IgD-negative memory B cell (primary cell): ENCODE data around the gene RIN3. TPM values are rescaled to one million over a fixed set of nuclear protein-coding genes. Genes with fewer than 3 reads are reported as not detected.
"Not testable (repeated sequence)": the region's sequence is repeated elsewhere in the genome, so short reads cannot be mapped to it uniquely, and the experiment has no call there.

Experiments used
- H3K27ac Mint-ChIP-seq, 3 donors: one replicate each; pipeline ENCODE4 v1.8.0; 2020 to 2022; ENCODE audit warnings: mild to moderate bottlenecking in 3 of 3, mixed read lengths in 3 of 3, moderate library complexity in 1 of 3
- H3K27me3 Mint-ChIP-seq: one replicate; pipeline ENCODE4 v1.8.0; 2021; ENCODE audit warnings: mixed read lengths
- H3K36me3 Mint-ChIP-seq: one replicate; pipeline ENCODE4 v1.8.0; 2020; ENCODE audit warnings: mild to moderate bottlenecking, mixed read lengths
- H3K4me1 Mint-ChIP-seq, 3 donors: one replicate each; pipeline ENCODE4 v1.8.0; 2020 to 2022; ENCODE audit warnings: mixed read lengths in 3 of 3, mild to moderate bottlenecking in 1 of 3
- H3K4me3 Mint-ChIP-seq, 4 donors: one replicate each; pipeline ENCODE4 v1.8.0; 2020 to 2022; ENCODE audit warnings: mild to moderate bottlenecking in 4 of 4, mixed read lengths in 4 of 4, moderate library complexity in 3 of 4
- H3K9me3 Mint-ChIP-seq, 3 donors: one replicate each; pipeline ENCODE4 v1.8.0; 2020 to 2021; ENCODE audit warnings: mixed read lengths in 3 of 3, mild to moderate bottlenecking in 1 of 3
- polyA plus RNA-seq: library from polyadenylated mRNA; unstranded; fragments of 300-500 nt; fragmentation: Illumina TruSeq; gene quantifications from one replicate; pipeline ENCODE4 v1.2.3, GENCODE V29; 2021

Gene RIN3
- polyA plus RNA-seq, 1 donor from 2014 or later = 29.4 TPM

GRCh38 chr14:92665661-92666110, 152.1 kb downstream of the RIN3 start:
- Mint-ChIP-seq H3K9me3 (no peaks in the 10 kb centered on the region), H3K27ac (peak overlapping the region; percentile 78 to 96 (median 93)), H3K27me3 (no peaks in the 10 kb centered on the region), H3K4me1 (peaks cover 33 to 51% (median 35%) of the 10 kb centered on the region in 3 donors), H3K4me3 (peak overlapping the region; percentile 33 to 86 (median 76)), H3K36me3 (peaks cover 14% of the 10 kb centered on the region)

DNA sequence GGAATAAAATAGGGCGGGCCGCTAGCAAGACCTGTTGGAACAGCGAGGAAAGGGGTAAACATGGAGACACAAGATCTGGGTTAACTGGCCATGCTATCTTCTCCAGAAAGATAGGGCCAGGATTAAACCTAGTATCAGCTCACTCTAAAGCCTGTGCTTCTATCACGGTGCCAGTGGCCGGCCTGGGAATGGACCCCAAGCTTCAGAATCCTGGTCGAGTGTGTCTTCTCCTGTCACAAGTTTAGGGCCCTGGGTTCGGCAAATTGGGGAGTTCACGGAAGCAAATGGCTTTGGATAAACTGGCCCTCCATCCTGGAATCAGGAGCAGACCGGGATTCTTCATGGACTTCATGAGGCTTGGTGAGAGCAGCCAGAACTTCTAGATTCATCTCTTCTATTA, 152.7 kb downstream of the RIN3 start:
- H3K4me3 Mint-ChIP-seq = peak overlapping the region; percentile 17 to 79 (median 54)
- peaks cover 33 to 53% (median 35%) of the 10 kb centered on the region in 3 donors for H3K4me1 Mint-ChIP-seq
- peak overlapping the region; percentile 20 to 96 (median 78) for H3K27ac Mint-ChIP-seq
- peaks cover 14% of the 10 kb centered on the region for H3K36me3 Mint-ChIP-seq
- no peaks in the 10 kb centered on the region for H3K9me3 Mint-ChIP-seq
- H3K27me3 Mint-ChIP-seq = no peaks in the 10 kb centered on the region

DNA sequence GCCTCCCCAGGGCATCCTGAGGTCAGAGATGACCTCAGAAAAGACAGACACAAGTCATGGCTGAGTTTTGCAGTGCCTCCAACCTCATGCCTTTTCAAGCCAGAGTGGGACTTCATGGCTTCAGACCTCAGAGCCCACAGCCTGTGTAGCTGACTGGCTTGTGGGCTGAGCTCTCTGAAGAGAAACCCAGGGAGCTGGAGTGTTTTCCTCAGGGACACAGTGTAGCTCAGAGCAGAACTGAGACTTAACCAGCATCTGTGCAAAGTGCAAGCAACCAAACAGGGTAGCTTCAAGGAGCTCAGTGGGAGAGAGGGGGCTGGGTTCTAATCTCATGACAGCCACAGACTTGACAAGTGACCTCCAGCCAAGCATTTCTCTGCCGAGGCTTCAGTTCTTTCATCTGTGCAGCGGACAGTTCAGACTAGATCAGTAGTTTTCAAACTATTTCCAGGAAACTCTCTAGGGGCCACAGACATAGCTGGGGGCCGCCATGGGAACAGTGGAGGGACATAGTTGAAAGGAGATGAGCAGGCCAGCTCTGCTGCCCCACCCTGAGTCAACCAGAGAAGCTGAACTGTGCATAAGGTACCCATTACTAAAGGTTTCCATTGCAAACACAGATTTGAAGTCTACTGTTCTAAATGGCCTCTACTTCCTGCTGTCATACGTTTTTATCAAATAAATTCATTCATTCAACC, 154.8 kb downstream of the RIN3 start:
- Mint-ChIP-seq H3K4me3 (peak overlapping the region in 2 of 4 donors; percentile 28 to 74), H3K27me3 (no peaks in the 10 kb centered on the region), H3K9me3 (no peaks in the 10 kb centered on the region), H3K36me3 (peaks cover 10% of the 10 kb centered on the region), H3K27ac (peak overlapping the region in 2 of 3 donors; percentile 21 to 35), H3K4me1 (peaks cover 33 to 47% (median 35%) of the 10 kb centered on the region in 3 donors)

- peaks cover 32 to 41% (median 32%) of the 10 kb centered on the region in 3 donors for H3K4me1 Mint-ChIP-seq
- H3K36me3 Mint-ChIP-seq = peaks cover 4% of the 10 kb centered on the region
- H3K27ac Mint-ChIP-seq = peak overlapping the region; percentile 47 to 89 (median 71)
- no peaks in the 10 kb centered on the region for H3K27me3 Mint-ChIP-seq
- no peaks in the 10 kb centered on the region for H3K9me3 Mint-ChIP-seq
- peak overlapping the region in 2 of 4 donors; percentile 22 to 66 for H3K4me3 Mint-ChIP-seq
Measured at GRCh38 chr14:92670160-92670559, 156.6 kb downstream of the RIN3 start.

DNA sequence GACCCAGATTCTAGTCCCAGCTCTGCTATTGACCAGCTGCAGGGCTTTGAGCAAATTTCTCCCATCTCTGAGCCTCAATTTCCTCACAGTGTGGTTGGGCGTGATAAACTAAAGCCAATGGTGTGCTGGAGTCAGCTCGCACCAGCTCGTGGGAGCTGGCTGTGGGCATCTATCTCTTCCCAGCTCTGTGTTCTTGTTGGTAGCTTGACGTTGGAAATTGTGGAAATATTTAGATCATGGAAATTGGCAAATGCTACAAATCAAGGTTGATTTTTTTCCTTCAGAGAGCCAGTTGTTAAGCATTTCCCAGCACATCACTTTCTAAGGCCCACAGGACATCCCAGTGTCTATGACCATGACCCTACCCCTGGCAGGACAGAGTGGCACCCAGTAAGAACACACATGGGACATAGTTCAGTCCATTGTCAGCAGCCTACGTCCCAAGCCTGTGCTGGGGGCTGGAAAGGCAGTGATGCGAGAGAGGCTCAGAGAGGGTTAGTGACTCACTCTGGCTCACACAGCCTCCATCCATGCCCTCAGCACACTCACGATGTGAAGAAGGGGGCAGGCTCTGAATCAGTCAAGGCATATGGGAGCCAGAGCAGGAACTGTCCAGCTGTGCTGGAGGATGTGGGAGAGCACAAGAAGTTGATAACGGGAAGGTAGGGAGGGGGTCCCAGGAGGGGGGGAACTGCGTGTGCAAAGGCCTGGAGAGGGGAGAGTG, 157.2 kb downstream of the RIN3 start:
- Mint-ChIP-seq H3K4me1 (peaks cover 30 to 44% (median 31%) of the 10 kb centered on the region in 3 donors), H3K27me3 (no peaks in the 10 kb centered on the region), H3K4me3 (peak overlapping the region in 2 of 4 donors; percentile 28 to 60), H3K36me3 (peaks cover 6% of the 10 kb centered on the region), H3K9me3 (no peaks in the 10 kb centered on the region), H3K27ac (peak overlapping the region in 1 of 3 donors; percentile 89)

DNA sequence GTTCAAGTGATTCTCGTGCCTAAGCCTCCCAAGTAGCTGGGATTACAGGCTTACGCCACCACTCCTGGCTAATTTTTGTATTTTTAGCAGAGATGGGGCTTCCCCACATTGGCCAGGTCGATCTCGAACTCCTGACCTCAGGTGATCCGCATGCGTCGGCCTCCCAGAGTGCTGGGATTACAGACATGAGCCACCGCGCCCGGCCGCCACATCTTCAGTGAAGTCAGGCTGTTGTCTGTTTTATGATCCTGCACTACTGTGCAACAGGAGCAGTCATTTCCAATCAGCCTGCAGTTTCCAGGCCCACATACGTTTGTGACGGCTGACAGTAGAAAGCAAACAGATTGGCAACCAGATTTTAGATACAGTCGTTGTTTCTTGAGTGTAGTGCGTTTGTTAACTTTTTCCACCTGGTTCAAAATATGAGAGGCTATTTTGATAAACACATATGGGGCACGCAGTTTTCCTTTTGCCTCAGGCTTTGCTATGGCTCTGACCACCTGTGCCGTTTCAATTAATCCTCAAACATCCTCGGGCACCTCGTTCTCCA, 160.1 kb downstream of the RIN3 start:
- Mint-ChIP-seq H3K27ac (no peak overlapping the region), H3K4me3 (no peak overlapping the region), H3K36me3 (peaks cover 13% of the 10 kb centered on the region), H3K4me1 (peaks cover 35 to 44% (median 40%) of the 10 kb centered on the region in 3 donors), H3K9me3 (no peaks in the 10 kb centered on the region), H3K27me3 (no peaks in the 10 kb centered on the region)

GRCh38 chr14:92675421-92675820, 161.8 kb downstream of the RIN3 start:
- Mint-ChIP-seq H3K36me3 (peaks cover 17% of the 10 kb centered on the region), H3K4me1 (peaks cover 21 to 33% (median 28%) of the 10 kb centered on the region in 3 donors), H3K27ac (peak overlapping the region; percentile 18 to 76 (median 36)), H3K4me3 (peak overlapping the region; percentile 18 to 85 (median 67)), H3K9me3 (no peaks in the 10 kb centered on the region), H3K27me3 (no peaks in the 10 kb centered on the region)

GRCh38 chr14:92675976-92676375, 162.4 kb downstream of the RIN3 start:
- peaks cover 24 to 30% (median 29%) of the 10 kb centered on the region in 3 donors for H3K4me1 Mint-ChIP-seq
- H3K27ac Mint-ChIP-seq = peak overlapping the region; percentile 18 to 76 (median 36)
- no peaks in the 10 kb centered on the region for H3K9me3 Mint-ChIP-seq
- peak overlapping the region; percentile 18 to 85 (median 67) for H3K4me3 Mint-ChIP-seq
- peaks cover 17% of the 10 kb centered on the region for H3K36me3 Mint-ChIP-seq
- no peaks in the 10 kb centered on the region for H3K27me3 Mint-ChIP-seq

DNA sequence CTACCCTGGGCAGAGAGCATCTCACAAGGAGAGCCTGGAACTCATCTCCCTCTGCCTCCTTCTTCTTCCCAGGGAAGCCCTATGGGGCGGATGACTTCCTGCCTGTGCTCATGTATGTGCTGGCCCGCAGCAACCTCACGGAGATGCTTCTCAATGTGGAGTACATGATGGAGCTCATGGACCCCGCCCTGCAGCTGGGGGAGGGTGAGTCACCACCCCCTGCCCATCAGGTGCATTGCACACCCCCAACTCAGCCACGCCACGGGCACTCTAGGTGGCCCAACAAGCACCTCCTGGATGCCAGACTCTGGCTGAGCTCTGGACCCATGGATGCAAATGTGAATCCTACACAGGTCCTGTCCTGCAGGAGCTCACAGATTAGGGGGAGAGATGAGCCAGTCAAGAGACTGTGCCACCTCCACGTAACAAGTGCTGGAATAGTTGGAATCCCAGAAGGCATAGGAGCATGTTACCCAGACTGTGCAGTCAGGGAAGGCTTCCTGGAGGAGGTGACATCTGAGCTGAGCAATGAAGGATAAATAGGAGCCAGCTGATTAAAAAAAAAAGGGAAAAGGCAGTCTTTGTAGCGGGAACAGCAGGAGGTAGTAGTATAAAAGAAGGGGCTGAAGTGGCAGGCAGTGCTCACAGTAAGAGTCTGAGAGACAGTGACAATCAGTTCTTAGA, 163.0 kb downstream of the RIN3 start:
- Mint-ChIP-seq H3K4me3 (peak overlapping the region; percentile 6 to 85 (median 44)), H3K27ac (peak overlapping the region; percentile 36 to 88 (median 84)), H3K4me1 (peaks cover 28 to 35% (median 34%) of the 10 kb centered on the region in 3 donors), H3K36me3 (peaks cover 16% of the 10 kb centered on the region), H3K9me3 (no peaks in the 10 kb centered on the region), H3K27me3 (no peaks in the 10 kb centered on the region)

DNA sequence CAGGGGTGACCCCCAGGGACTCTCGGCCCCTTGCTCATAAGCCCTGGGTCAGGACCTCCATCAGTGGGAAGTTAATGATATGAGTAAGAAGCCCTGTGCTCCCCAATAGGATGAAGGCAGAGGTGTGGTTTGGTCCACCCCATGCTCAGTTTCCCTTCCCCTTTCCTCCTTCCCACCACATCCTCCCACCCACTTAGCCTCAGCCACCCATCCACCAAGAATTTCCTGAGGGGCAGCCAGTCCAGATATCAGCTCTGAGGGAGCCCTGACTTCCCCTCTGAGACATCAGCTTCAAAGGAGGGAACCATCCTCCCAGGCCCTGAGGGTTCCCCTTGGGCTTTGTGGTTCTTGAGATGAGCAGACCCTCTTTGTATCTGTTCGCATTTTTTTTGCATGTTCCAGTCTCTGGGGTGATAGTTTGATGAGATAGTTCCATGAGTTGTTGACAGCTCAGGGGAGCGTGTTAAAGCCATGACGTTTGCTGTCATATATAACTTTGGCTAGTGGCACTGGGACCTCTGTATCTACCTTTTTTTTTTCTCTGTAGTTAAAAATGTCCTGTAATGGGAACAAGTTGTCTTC, 163.6 kb downstream of the RIN3 start:
- Mint-ChIP-seq H3K27me3 (no peaks in the 10 kb centered on the region), H3K36me3 (peaks cover 16% of the 10 kb centered on the region), H3K27ac (peak overlapping the region; percentile 36 to 88 (median 74)), H3K9me3 (no peaks in the 10 kb centered on the region), H3K4me3 (peak overlapping the region; percentile 6 to 85 (median 47)), H3K4me1 (peaks cover 28 to 35% (median 34%) of the 10 kb centered on the region in 3 donors)

DNA sequence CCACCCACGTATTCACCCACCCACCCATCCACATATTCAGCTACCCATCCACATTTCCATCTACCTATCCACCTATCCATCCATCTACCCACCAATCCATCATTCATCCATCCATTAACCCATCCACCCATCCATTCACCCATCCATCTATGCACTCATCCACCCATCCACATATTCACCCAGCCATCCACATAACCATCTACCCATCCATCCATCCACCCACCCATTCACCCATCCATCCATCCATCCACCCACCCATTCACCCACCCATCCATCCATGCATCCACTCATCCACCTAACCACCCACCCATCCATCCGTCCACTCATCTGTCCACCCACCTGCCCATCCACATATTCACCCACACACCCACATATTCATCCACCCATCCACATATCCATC, 164.4 kb downstream of the RIN3 start:
- Mint-ChIP-seq H3K36me3 (peaks cover 16% of the 10 kb centered on the region), H3K27ac (peak overlapping the region in 1 of 3 donors; percentile 7), H3K27me3 (no peaks in the 10 kb centered on the region), H3K4me3 (no peak overlapping the region), H3K4me1 (peaks cover 28 to 35% (median 34%) of the 10 kb centered on the region in 3 donors), H3K9me3 (no peaks in the 10 kb centered on the region)

DNA sequence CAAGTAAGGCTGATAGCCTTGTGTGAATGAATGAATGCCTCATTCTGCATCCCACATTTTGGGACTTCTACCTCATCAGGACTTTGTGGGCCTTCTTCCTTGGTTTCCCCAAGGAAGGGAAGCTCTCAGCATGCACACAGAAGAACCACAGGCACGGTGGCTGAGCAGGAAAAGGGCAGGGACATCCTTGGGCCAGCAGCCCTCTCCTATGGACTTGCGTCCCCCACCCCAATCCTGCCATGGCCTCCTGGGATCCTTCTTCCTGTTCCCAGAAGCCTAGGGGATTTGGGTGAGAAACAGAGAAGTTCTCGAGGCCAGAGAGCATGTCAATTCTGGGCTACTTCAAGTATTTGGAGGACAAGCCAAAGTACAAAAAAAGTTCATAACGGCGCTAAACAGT, 165.2 kb downstream of the RIN3 start:
- no peaks in the 10 kb centered on the region for H3K27me3 Mint-ChIP-seq
- no peak overlapping the region for H3K4me3 Mint-ChIP-seq
- peaks cover 16% of the 10 kb centered on the region for H3K36me3 Mint-ChIP-seq
- no peaks in the 10 kb centered on the region for H3K9me3 Mint-ChIP-seq
- H3K4me1 Mint-ChIP-seq = peaks cover 28 to 35% (median 34%) of the 10 kb centered on the region in 3 donors
- peak overlapping the region in 2 of 3 donors; percentile 7 to 83 for H3K27ac Mint-ChIP-seq

DNA sequence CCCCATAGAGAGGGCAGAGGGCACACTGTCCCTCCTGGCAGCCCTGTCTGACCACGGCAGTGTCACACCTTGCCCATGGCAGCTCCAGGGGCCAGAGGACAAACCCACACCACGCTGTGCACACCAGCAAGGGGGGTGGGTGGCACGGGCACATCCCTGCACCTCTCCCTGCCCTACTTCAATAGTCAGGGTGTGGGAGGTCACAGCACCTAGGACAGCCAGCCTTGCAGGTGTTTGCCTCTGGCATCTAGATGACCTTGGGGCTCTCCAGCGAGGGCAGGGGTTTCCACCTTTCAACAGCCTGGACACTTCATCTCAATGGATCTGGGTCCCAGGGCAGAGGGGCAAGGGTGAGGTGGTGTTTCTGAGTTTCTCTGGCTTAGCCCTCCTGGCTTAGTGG, 165.7 kb downstream of the RIN3 start:
- no peak overlapping the region for H3K4me3 Mint-ChIP-seq
- peak overlapping the region in 2 of 3 donors; percentile 80 to 84 for H3K27ac Mint-ChIP-seq
- H3K27me3 Mint-ChIP-seq = no peaks in the 10 kb centered on the region
- no peaks in the 10 kb centered on the region for H3K9me3 Mint-ChIP-seq
- peaks cover 13% of the 10 kb centered on the region for H3K36me3 Mint-ChIP-seq
- H3K4me1 Mint-ChIP-seq = peaks cover 28 to 35% (median 34%) of the 10 kb centered on the region in 3 donors

- H3K4me3 Mint-ChIP-seq, H3K9me3 Mint-ChIP-seq, H3K27me3 Mint-ChIP-seq: not testable (repeated sequence)
- peaks cover 24 to 29% (median 29%) of the 10 kb centered on the region in 3 donors for H3K4me1 Mint-ChIP-seq
- H3K27ac Mint-ChIP-seq = peak overlapping the region; percentile 46 to 84 (median 57)
- H3K36me3 Mint-ChIP-seq = peaks cover 13% of the 10 kb centered on the region
Measured at GRCh38 chr14:92680330-92680729, 166.7 kb downstream of the RIN3 start.
